PC-3 (cell line): ENCODE results near the gene RCOR1.

ENCODE experiments used
- EZH2 ChIP-seq: fragments of 300-600 bp; sonication (generic); IDR thresholded peaks from one replicate; pipeline ENCODE4 v1.6.1; 2017; ENCODE audit warnings: antibody characterized with exemption, mild to moderate bottlenecking, low read length; ENCODE audit not compliant: unreplicated experiment
- EZH2phosphoT487 ChIP-seq: fragments of 300-600 bp; sonication (generic); IDR thresholded peaks from 2 replicates; pipeline ENCODE4 v1.6.1; 2018; ENCODE audit warnings: mild to moderate bottlenecking, antibody characterized with exemption, low read length, borderline replicate concordance

DNA sequence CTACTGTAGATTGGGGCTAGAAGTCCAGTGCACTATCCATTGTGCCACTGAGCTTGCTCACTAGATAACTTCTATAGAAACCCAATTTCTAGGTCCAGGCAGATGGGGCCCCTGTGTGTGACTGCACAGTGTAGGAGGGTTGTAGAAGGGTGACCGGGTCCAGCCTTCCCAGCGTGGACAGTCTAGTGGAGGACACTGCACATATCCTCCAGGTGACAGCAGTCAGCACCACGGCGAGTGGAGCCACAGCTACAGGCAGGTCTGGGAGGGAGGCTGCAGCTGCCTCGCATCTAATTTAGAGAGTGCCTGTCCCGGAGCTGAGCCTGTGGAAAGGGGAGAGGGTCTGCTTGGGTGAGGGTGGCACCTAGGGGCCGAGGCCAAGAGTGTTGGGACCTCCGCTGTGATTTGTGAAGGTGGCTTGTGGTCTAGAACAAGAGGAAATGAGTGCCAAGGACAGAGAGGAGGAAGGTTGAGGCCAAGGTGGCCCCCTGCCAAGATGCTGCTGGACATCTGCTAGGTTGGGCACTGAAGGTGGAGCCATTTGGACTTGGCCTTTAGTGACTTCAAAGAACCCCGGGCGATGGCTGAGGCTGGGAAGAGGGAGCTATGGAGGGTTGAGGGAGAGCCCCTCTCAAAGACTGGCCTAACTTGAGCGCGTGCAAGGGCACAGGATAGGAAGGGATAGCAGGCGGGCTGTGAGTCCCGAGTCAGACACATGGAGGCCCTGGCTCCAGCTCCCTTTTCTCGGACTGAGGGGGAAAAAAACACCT, 138.8 kb downstream of the RCOR1 start:
- TF ChIP-seq EZH2, result no peak
- TF ChIP-seq EZH2phosphoT487, result no peak
